GM18517 (cell line): Measurements from ENCODE around the gene RNU1-3.
"Not testable (repeated sequence)": the region's sequence is repeated elsewhere in the genome, so short reads cannot be mapped to it uniquely, and the experiment has no call there.

Source experiments
- ATAC-seq: cut with Tn5 transposase; IDR thresholded peaks from one replicate; pipeline ENCODE4 v1.9.1; 2021; ENCODE audit warnings: mild to moderate bottlenecking, moderate library complexity; ENCODE audit not compliant: unreplicated experiment

The RNU1-3 gene

GRCh38 chr1:16658234-16658633 lies 8.5 kb downstream of the RNU1-3 start:
- not testable (repeated sequence) for ATAC-seq

GRCh38 chr1:16656981-16657683 lies 9.6 kb downstream of the RNU1-3 start:
- not testable (repeated sequence) for ATAC-seq

GRCh38 chr1:16656574-16656973 lies 10.2 kb downstream of the RNU1-3 start:
- not testable (repeated sequence) for ATAC-seq

GRCh38 chr1:16651560-16651959 lies 15.2 kb downstream of the RNU1-3 start:
- ATAC-seq = not testable (repeated sequence)

- ATAC-seq = not testable (repeated sequence)
Observed at GRCh38 chr1:16649960-16650359, 16.8 kb downstream of the RNU1-3 start.

GRCh38 chr1:16649390-16649789 lies 17.4 kb downstream of the RNU1-3 start:
- not testable (repeated sequence) for ATAC-seq

- ATAC-seq = not testable (repeated sequence)
Observed at GRCh38 chr1:16648756-16649155, 18.0 kb downstream of the RNU1-3 start.

GRCh38 chr1:16648250-16648649 lies 18.5 kb downstream of the RNU1-3 start:
- ATAC-seq = not testable (repeated sequence)

GRCh38 chr1:16647179-16648176 lies 19.3 kb downstream of the RNU1-3 start:
- ATAC-seq = not testable (repeated sequence)

- not testable (repeated sequence) for ATAC-seq
Observed at GRCh38 chr1:16646716-16647115, 20.0 kb downstream of the RNU1-3 start.

GRCh38 chr1:16646061-16646664 lies 20.6 kb downstream of the RNU1-3 start:
- ATAC-seq = not testable (repeated sequence)

- ATAC-seq = peak; percentile 2
Observed at GRCh38 chr1:16645271-16646060, 21.3 kb downstream of the RNU1-3 start.

- ATAC-seq = peak; percentile 68
Observed at GRCh38 chr1:16644482-16645270, 22.1 kb downstream of the RNU1-3 start.

- peak; percentile 22 for ATAC-seq
Observed at GRCh38 chr1:16644193-16644481, 22.6 kb downstream of the RNU1-3 start.

GRCh38 chr1:16643476-16644192 lies 23.1 kb downstream of the RNU1-3 start:
- ATAC-seq = peak; percentile 5

GRCh38 chr1:16643001-16643411 lies 23.7 kb downstream of the RNU1-3 start:
- not testable (repeated sequence) for ATAC-seq

GRCh38 chr1:16642025-16642966 lies 24.5 kb downstream of the RNU1-3 start:
- ATAC-seq = not testable (repeated sequence)
